GM06990 (cell line): ENCODE results near the gene TOR1A.

ENCODE experiments used
- DNase-seq: peaks from one replicate; pipeline ENCODE4 v3.0.0-alpha.2; 2011; ENCODE audit not compliant: insufficient read length; ENCODE audit errors: extremely low read depth
- H3K27me3 ChIP-seq: replicated peaks from 2 replicates; pipeline ENCODE4 v1.6.0; 2011; ENCODE audit warnings: low read length; ENCODE audit not compliant: control insufficient read depth, insufficient read depth
- H3K36me3 ChIP-seq: 2 replicates; pipeline ENCODE4 v1.5.1; 2011; ENCODE audit warnings: low read length; ENCODE audit not compliant: control insufficient read depth, insufficient read depth
- H3K4me3 ChIP-seq: replicated peaks from 2 replicates; pipeline ENCODE4 v1.5.1; 2011; ENCODE audit warnings: low read depth, mild to moderate bottlenecking, control low read depth, low read length
- TF ChIP-seq, protein P1 (sequence below): IDR thresholded peaks from 2 replicates; pipeline ENCODE4 v1.5.1; 2011; ENCODE audit warnings: low read length, control low read depth, mild to moderate bottlenecking, inconsistent platforms; ENCODE audit not compliant: insufficient read depth, poor library complexity, severe bottlenecking

Gene TOR1A

DNA sequence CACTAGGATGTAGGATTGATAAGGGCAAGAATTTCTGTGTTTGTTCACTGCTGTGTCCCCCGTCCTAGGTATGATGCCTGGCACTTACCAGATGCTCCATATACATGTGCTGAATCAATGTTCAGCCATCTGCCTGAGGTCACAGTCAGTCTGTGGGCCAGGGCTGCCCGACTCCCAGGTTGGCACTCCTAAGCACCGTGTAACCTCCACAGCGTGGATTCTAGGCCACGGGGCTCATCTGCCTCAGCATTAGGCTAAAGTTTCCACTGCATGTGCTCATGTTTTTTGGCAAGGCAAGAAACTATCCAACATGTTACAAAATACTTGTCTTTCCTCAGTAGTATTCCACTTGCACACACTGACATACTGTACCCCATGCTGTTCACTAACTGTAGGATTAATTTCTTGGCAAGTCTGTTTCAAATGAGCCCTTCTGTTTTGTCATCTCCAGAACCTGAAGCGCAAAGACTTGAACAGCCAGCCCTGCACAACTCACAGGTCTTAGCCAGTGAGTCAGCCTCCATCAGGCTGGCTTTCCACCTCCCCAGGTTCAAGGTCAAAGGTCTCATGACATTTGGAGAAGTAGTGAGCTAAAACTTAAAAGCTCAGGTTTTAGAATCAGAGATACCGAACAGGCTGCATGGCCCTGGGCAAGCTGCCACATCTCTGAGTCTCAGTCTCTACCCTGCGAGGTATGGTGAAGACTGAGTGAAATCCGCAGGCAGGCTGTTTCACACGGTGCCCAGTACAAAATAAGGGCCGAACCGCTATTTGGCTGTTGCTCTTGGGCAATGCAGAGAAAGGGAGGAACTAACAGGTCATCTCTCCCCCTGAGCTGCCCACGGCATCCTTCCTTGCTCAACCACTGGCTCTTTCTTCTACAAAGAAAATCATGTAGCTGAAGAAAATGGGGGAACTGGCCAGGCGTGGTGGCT, 7.2 kb downstream of the TOR1A start:
- TF ChIP-seq, protein P1, sequence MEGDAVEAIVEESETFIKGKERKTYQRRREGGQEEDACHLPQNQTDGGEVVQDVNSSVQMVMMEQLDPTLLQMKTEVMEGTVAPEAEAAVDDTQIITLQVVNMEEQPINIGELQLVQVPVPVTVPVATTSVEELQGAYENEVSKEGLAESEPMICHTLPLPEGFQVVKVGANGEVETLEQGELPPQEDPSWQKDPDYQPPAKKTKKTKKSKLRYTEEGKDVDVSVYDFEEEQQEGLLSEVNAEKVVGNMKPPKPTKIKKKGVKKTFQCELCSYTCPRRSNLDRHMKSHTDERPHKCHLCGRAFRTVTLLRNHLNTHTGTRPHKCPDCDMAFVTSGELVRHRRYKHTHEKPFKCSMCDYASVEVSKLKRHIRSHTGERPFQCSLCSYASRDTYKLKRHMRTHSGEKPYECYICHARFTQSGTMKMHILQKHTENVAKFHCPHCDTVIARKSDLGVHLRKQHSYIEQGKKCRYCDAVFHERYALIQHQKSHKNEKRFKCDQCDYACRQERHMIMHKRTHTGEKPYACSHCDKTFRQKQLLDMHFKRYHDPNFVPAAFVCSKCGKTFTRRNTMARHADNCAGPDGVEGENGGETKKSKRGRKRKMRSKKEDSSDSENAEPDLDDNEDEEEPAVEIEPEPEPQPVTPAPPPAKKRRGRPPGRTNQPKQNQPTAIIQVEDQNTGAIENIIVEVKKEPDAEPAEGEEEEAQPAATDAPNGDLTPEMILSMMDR, result no peak
- no peak for DNase-seq
- H3K36me3 ChIP-seq, result peaks cover 34% of the 10 kb centered on the region
- H3K4me3 ChIP-seq, result no peak overlapping the region
- no peaks in the 10 kb centered on the region for H3K27me3 ChIP-seq

DNA sequence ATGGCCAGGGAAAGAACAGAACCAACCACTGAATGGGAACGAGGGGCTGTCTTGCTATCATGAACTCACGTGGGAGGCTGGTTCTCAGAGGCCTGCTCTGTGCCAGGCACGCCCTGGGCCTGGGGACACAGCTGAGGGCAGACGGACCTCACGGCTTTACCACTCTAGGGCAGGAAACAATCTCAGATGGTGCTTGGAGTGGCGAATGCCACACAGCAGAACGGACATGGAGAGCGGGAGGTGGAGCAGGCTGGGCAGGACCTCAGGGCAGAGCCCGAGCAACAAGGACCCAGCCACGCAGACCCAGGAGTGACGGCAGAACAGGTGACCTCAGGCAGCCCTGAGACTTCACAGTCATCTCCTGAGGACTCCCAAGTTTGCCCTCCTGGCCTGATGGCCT, 8.7 kb downstream of the TOR1A start:
- no peak for DNase-seq
- no peaks in the 10 kb centered on the region for H3K27me3 ChIP-seq
- TF ChIP-seq, protein P1, result no peak
- no peak overlapping the region for H3K4me3 ChIP-seq
- H3K36me3 ChIP-seq, result peaks cover 30% of the 10 kb centered on the region

DNA sequence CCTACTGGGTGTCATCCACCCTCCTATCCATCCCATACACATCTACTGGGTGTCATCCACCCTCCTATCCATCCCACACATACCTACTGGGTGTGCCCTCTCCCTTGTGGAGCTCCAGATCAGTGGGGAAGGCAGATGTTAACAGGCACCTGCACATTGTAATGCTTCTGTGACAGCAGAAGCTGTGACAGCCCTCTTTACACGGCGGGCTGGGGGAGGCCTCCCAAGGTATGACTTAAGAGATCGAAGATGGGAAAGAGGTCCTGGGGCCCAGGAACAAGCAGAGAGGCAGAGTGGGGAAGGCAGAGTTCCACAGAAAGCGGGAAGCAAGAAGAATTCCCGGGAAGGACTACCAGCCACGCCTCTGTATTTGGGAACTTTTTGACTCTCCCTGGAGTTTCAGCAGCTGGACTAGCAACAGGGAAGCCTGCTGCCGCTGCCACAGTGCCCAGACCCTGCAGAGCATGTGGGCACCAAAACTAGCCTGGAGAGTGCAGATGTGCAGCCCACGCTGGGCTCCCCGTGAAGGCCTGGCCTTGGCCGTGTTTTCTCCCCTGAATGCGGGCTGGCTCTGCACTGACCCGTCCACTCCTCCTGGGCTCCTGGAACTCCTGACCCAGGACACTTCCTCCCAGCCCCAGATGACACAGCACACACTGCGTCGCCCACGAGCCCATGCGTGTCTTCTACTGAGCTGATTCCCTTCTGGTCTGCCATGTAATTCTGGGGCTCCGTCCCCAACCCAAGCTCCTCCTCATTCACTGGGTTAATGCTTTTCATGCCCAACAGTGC, 9.3 kb downstream of the TOR1A start:
- Histone ChIP-seq H3K4me3 (no peak overlapping the region), H3K36me3 (peaks cover 32% of the 10 kb centered on the region), H3K27me3 (no peaks in the 10 kb centered on the region)
- TF ChIP-seq, protein P1, result no peak
- DNase-seq, result no peak

DNA sequence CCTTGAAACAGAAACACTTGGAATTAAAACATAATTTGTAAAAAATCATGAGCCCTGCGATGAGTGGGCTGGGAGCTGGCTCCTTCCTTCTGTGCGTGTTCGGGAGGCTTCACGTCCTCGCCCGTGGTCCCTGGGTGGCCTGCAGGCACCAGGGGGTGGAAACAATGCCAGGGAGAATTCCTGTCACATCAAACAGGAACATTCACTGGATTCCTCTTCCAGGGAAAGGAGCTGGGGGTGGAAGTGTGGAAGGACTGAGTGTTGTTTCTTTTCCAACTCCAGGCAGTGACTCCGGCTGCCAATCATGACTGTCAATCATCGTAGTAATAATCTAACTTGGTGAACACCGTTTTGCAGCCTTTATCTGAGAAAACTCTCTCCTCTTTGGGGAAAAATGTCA, 10.3 kb downstream of the TOR1A start:
- Histone ChIP-seq H3K4me3 (no peak overlapping the region), H3K36me3 (peaks cover 34% of the 10 kb centered on the region), H3K27me3 (no peaks in the 10 kb centered on the region)
- no peak for DNase-seq
- TF ChIP-seq, protein P1, result no peak

DNA sequence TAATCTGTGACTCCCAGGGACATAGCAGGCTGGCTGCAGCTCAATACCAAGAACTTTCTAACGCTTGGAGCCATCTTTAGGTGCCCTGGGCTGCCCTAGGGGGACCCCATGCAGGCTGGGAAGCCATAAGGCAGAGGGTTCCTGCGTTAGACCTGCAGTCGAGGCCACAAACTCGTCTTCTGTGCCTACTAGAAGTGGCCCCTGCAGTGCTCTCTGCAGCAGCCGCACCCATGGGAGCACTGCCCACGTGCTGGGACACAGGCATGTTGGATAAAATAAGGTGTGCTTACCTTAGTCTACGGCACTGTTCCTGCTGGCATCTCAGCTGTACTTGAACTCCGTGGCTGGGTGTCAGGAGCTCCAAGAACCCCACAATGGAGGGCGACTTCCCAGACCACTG, 11.6 kb downstream of the TOR1A start:
- H3K27me3 ChIP-seq, result no peaks in the 10 kb centered on the region
- TF ChIP-seq, protein P1, result no peak
- DNase-seq, result no peak
- peaks cover 33% of the 10 kb centered on the region for H3K36me3 ChIP-seq
- no peak overlapping the region for H3K4me3 ChIP-seq
